A549 (cell line): ENCODE data around the gene ARHGEF10L.

Source experiments
- CTCF ChIP-seq: fragments of >200 bp; sonication (Bioruptor Twin); formaldehyde crosslinking; IDR thresholded peaks from 3 replicates; pipeline ENCODE4 v1.5.1; 2016
- HOXA7 ChIP-seq: fragments of 250-450 bp; sonication (Bioruptor Pico); IDR thresholded peaks from 2 replicates; pipeline ENCODE4 v1.5.0; 2020; ENCODE audit warnings: mild to moderate bottlenecking, moderate library complexity
- NFE2L2 ChIP-seq: fragments of 150-350 bp; conservative IDR thresholded peaks from 2 replicates; pipeline ENCODE4 v1.6.1; 2014; ENCODE audit warnings: low read length
- NR3C1 ChIP-seq: fragments of >200 bp; sonication (Bioruptor Twin); formaldehyde crosslinking; IDR thresholded peaks from 3 replicates; pipeline ENCODE4 v1.6.1; 2017
- RARB ChIP-seq: fragments of 250-450 bp; sonication (Bioruptor Pico); IDR thresholded peaks from 2 replicates; pipeline ENCODE4 v1.8.0; 2021; ENCODE audit warnings: mild to moderate bottlenecking, moderate library complexity
- TP53 ChIP-seq: fragments of 250-450 bp; sonication (Bioruptor Pico); IDR thresholded peaks from 2 replicates; pipeline ENCODE4 v1.5.0; 2021; ENCODE audit warnings: mild to moderate bottlenecking, moderate library complexity
- ZNF302 ChIP-seq: fragments of 250-450 bp; sonication (Bioruptor Pico); IDR thresholded peaks from 2 replicates; pipeline ENCODE4 v1.9.0; 2021; ENCODE audit warnings: inconsistent platforms, mild to moderate bottlenecking, moderate library complexity

GRCh38 chr1:17723684-17724083 lies 184.2 kb downstream of the ARHGEF10L start:
- TF ChIP-seq CTCF = no peak
- TF ChIP-seq RARB (CRISPR knock-in tag) = no peak
- no peak for TF ChIP-seq NFE2L2
- no peak for TF ChIP-seq HOXA7 (CRISPR knock-in tag)
- TF ChIP-seq ZNF302 (CRISPR knock-in tag) = no peak
- TF ChIP-seq TP53 = no peak
- no peak for TF ChIP-seq NR3C1
